WTC11 (cell line): Measurements from ENCODE around the gene TP53AIP1.

ENCODE experiments used
- CTCF ChIP-seq: fragments of 200-600 bp; IDR thresholded peaks from 2 replicates; pipeline ENCODE4 v1.8.0; 2022; ENCODE audit warnings: antibody characterized with exemption
- ZNF138 ChIP-seq: sonication (generic); formaldehyde crosslinking; conservative IDR thresholded peaks from 2 replicates; pipeline ENCODE4 v1.8.1; 2022; ENCODE audit warnings: mild to moderate bottlenecking, moderate library complexity, missing genetic modification reagents

GRCh38 chr11:128941110-128941509, 1.6 kb downstream of the TP53AIP1 start:
- TF ChIP-seq CTCF (no peak), ZNF138 (no peak)
